Pancreas (tissue), 10 donors: Measurements from ENCODE around the gene SCAMP5. TPM values are rescaled to one million over a fixed set of nuclear protein-coding genes. Genes with fewer than 3 reads are reported as not detected.

ENCODE experiments used
- ATAC-seq, 4 donors: fragments of 200-7000 bp; cut with Tn5 transposase; one replicate each; pipeline versions ENCODE4 v1.8.0 to v1.9.1; 2020; ENCODE audit warnings: mild to moderate bottlenecking in 4 of 4, moderate library complexity in 4 of 4
- DNase-seq, 6 donors: peaks; one replicate each; pipeline ENCODE4 v3.0.0-alpha.2; 2020
- FAIRE-seq: peaks from 2 replicates; lab custom pipeline; 2012; peaks lifted over from hg19 to GRCh38; lab: Jason Lieb, UNC
- H3K27ac ChIP-seq, 4 donors: fragments of 200-600 bp; sonication (generic); 1 replicate in 3 of 4; 2 replicates in 1 of 4; pipeline versions ENCODE4 v1.5.0 to v1.8.0; 2020
- H3K27me3 ChIP-seq, 4 donors: fragments of 200-600 bp; one replicate each; pipeline ENCODE4 v1.8.0; 2021
- H3K36me3 ChIP-seq, 3 donors: fragments of 200-600 bp; sonication (generic) in 1 of 3; one replicate each; pipeline versions ENCODE4 v1.5.0 to v1.8.0; 2020 to 2021
- H3K4me1 ChIP-seq, 3 donors: fragments of 200-600 bp; one replicate each; pipeline ENCODE4 v1.8.0; 2021
- H3K4me3 ChIP-seq, 4 donors: fragments of 200-600 bp; sonication (generic) in 2 of 4; one replicate each; pipeline versions ENCODE4 v1.5.0 to v1.8.0; 2020 to 2021
- H3K9me3 ChIP-seq, 4 donors: fragments of 200-600 bp; one replicate each; pipeline ENCODE4 v1.8.0; 2021
- WGBS, 2 donors: extraction: QIAGEN DNeasy Blood & Tissue Kit; methylation state at CpG; one replicate each; pipeline ENCODE4 v1.1.7; 2013; 5-methylcytosine and 5-hydroxymethylcytosine counted together
- intact Hi-C, 3 donors: fragments of 100-400 bp; cut with DNase I; formaldehyde crosslinking; loops; one replicate each; pipeline versions ENCODE4 v1.11.1 to v1.14.2; 2022
- polyA plus RNA-seq, 2 donors: library from polyadenylated mRNA; stranded (reverse); fragments of 200-250 nt; gene quantifications; one replicate each; pipeline ENCODE4 v1.2.3, GENCODE V29; 2013
- total RNA-seq, 6 donors: library from RNA; stranded (reverse); fragmentation: NEBNext Ultra II Directional in 4 of 6; extraction: Animal tissue kit (Norgen Biotek cat#: 25700) in 4 of 6; gene quantifications; one replicate each; pipeline versions ENCODE4 v1.2.1 to v1.2.4, GENCODE V29; 2021 to 2023
- TF ChIP-seq, protein P1 (sequence below), 4 donors: fragments of 200-600 bp; sonication (generic) in 3 of 4; IDR thresholded peaks; one replicate each; pipeline versions ENCODE4 v1.5.0 to v1.8.0; 2021; ENCODE audit warnings: antibody characterized with exemption in 4 of 4
- donor health status: healthy with polysubstance abuse.
- donor health status: DM: no; HTN: no; CAD: no; lungs with moderate emphysema.
- donor health status: DM: no; HTN: no; CAD: no.
- donor health status: control.
- donor health status: control.
- donor health status: Bipolar disorder and iron deficiency.
- donor health status: DM: yes; HTN: yes; CAD: no.
- donor health status: DM: no; HTN: no; CAD: no.
- donor health status: DM: no; HTN: no; CAD: no.
- donor health status: DM: yes; HTN: yes; CAD: no.

Gene SCAMP5
- total and polyA plus RNA-seq, 8 donors = 24.5 to 59.2 (median 38.8) TPM

DNA sequence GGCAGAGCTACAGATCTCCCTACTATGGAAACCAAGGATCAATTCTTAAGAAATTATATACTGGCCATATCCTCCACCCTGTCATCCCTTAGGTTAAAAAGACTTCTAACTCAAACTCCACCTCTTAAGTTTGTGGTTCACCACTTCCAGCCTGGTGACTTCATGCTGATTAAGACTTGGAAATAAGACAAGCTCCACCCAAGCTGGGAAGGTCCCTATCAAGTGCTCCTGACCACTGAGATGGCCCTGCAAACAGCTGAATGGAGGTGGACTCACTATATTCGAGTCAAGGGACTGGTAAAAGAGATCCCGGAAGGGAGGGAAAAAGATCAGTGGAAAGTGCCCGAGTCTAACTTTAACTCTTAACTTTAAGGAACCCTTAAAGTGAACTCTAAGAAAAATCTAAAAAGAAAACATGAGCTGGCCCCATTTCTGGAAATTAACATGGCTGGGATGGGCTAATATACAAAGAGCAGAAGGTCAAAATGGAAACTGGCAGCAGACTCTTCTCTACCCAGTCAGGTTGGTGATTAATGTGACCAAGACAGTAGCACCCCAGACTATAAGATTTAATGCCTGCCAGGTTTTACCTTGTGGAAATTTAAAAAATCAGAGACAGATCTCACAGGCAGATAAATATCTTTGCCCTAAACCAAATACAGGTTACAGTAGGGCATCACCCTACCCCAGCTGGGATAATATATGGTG, 71.9 kb downstream of the SCAMP5 start:
- H3K4me3 ChIP-seq = no peak overlapping the region
- 83 to 84% methylated on average over 3 of the region's 3 CpGs for WGBS, 2 donors
- H3K27me3 ChIP-seq = no peaks in the 10 kb centered on the region
- intact Hi-C loops = no loop called here
- TF ChIP-seq, protein P1, sequence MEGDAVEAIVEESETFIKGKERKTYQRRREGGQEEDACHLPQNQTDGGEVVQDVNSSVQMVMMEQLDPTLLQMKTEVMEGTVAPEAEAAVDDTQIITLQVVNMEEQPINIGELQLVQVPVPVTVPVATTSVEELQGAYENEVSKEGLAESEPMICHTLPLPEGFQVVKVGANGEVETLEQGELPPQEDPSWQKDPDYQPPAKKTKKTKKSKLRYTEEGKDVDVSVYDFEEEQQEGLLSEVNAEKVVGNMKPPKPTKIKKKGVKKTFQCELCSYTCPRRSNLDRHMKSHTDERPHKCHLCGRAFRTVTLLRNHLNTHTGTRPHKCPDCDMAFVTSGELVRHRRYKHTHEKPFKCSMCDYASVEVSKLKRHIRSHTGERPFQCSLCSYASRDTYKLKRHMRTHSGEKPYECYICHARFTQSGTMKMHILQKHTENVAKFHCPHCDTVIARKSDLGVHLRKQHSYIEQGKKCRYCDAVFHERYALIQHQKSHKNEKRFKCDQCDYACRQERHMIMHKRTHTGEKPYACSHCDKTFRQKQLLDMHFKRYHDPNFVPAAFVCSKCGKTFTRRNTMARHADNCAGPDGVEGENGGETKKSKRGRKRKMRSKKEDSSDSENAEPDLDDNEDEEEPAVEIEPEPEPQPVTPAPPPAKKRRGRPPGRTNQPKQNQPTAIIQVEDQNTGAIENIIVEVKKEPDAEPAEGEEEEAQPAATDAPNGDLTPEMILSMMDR (IDR thresholded peaks at IDR 0.05) = no peak
- no peaks in the 10 kb centered on the region for H3K9me3 ChIP-seq
- peaks cover 0 to 11% (median 0%) of the 10 kb centered on the region in 3 donors for H3K4me1 ChIP-seq
- no peaks in the 10 kb centered on the region for H3K36me3 ChIP-seq
- ATAC-seq = peak in 1 of 4 donors; percentile 8
- FAIRE-seq = no peak
- peak in 1 of 6 donors; percentile 34 for DNase-seq
- H3K27ac ChIP-seq = peak overlapping the region in 1 of 4 donors; percentile 39

- ATAC-seq = no peak
- Histone ChIP-seq H3K27me3 (no peaks in the 10 kb centered on the region), H3K9me3 (no peaks in the 10 kb centered on the region), H3K36me3 (no peaks in the 10 kb centered on the region), H3K4me1 (peaks cover 0 to 11% (median 0%) of the 10 kb centered on the region in 3 donors), H3K27ac (no peak overlapping the region), H3K4me3 (no peak overlapping the region)
- intact Hi-C loops = no loop called here
- no peak for DNase-seq
- FAIRE-seq = no peak
- TF ChIP-seq, protein P1 (IDR thresholded peaks at IDR 0.05) = no peak
Observed at GRCh38 chr15:75068748-75069147, 73.4 kb downstream of the SCAMP5 start.

DNA sequence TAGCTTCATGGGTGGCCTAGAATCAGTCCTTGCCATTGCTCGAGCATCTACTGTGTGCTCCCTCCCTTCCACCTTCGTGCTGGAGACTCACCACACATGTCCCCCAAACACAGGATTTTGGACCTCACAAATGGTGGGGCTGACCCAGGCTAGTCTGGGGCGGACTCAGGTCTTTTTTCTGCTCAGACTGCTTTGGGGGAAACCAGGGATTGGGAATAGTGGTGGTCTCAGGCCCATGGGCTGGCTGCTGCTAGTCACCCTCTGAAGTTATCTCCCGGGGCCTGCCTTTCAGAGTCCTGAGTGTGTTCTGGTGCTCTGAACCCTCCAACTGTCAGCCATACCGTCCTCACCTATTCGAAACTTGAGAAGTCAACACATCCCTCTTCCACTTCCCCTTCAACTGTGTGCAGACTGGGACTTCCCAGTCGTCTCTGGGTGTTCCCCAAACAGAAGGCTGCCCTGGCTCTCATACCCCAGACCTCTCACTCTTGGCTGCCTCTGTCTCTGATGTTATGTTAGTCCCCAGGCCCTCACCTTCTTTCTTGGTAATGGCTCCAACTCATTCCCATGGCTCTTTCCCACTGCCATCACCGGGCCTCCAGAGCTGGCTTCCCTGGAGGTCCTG, 74.0 kb downstream of the SCAMP5 start:
- intact Hi-C loops = no loop called here
- DNase-seq (peak in 1 of 6 donors; percentile 19), ATAC-seq (peak in 2 of 4 donors; percentile 52 to 65), FAIRE-seq (no peak)
- Histone ChIP-seq H3K27me3 (no peaks in the 10 kb centered on the region), H3K27ac (no peak overlapping the region), H3K36me3 (no peaks in the 10 kb centered on the region), H3K4me3 (no peak overlapping the region), H3K4me1 (peaks cover 0 to 11% (median 0%) of the 10 kb centered on the region in 3 donors), H3K9me3 (no peaks in the 10 kb centered on the region)
- TF ChIP-seq, protein P1 (IDR thresholded peaks at IDR 0.05) = no peak
- 82 to 90% methylated on average over 8 of the region's 8 CpGs for WGBS, 2 donors

DNA sequence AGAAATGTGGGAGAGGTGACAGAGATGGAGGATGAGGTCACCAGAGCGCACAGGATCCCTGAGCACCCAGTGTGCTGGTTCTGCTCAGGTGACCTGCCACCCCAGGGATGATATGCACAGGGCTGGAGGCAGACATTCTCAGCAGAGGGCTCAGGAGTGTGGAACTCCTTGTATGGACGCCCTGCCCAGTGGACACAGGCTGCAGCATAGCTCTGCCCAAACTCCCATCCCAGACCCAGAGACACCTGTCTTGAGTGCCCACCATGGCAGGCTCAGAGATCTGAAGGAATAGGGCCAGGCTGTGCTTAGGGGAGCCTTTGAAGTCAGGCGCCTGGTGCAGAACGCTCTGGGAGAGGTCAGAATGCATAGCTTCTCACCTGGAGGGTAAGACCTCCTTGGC, 75.3 kb downstream of the SCAMP5 start:
- FAIRE-seq = no peak
- TF ChIP-seq, protein P1 (IDR thresholded peaks at IDR 0.05) = no peak
- Histone ChIP-seq H3K27me3 (no peaks in the 10 kb centered on the region), H3K4me1 (peaks cover 0 to 2% (median 0%) of the 10 kb centered on the region in 3 donors), H3K9me3 (no peaks in the 10 kb centered on the region), H3K27ac (no peak overlapping the region), H3K36me3 (no peaks in the 10 kb centered on the region), H3K4me3 (no peak overlapping the region)
- ATAC-seq = no peak
- 82 to 84% methylated on average over 4 of the region's 4 CpGs for WGBS, 2 donors
- intact Hi-C loops = no loop called here
- no peak for DNase-seq

Other genes starting within 250 kb of the SCAMP5 start
- under 1 TPM in 1 of 6 donors, not detected in 5; 0.06 TPM for gene CYP1A2, start 246.7 kb upstream of the SCAMP5 start, total RNA-seq
- not detected for gene CYP1A2, start 246.7 kb upstream of the SCAMP5 start, polyA plus RNA-seq
- 10 to 100 TPM in 5 of 6 donors, 1 to 10 TPM in 1; 8.5 to 35.1 (median 14.1) TPM for gene CSK, start 213.5 kb upstream of the SCAMP5 start, total RNA-seq
- gene CSK, start 213.5 kb upstream of the SCAMP5 start, polyA plus RNA-seq = 10 to 100 TPM; 18.1 to 22.3 TPM
- under 1 TPM in 1 of 6 donors, not detected in 5; 0.14 TPM for gene LMAN1L, start 182.7 kb upstream of the SCAMP5 start, total RNA-seq
- not detected for gene LMAN1L, start 182.7 kb upstream of the SCAMP5 start, polyA plus RNA-seq
- gene CPLX3, start 168.9 kb upstream of the SCAMP5 start, total RNA-seq = not detected
- gene CPLX3, start 168.9 kb upstream of the SCAMP5 start, polyA plus RNA-seq = under 1 TPM in 1 of 2 donors, not detected in 1; 0.09 TPM
- gene ULK3, start 152.4 kb upstream of the SCAMP5 start, total RNA-seq = 10 to 100 TPM; 15.0 to 30.8 (median 19.6) TPM
- 10 to 100 TPM; 60.4 to 83.5 TPM for gene ULK3, start 152.4 kb upstream of the SCAMP5 start, polyA plus RNA-seq
- gene SCAMP2, start 122.2 kb upstream of the SCAMP5 start, total RNA-seq = 10 to 100 TPM; 33.3 to 49.0 (median 34.3) TPM
- 10 to 100 TPM; 21.4 to 31.7 TPM for gene SCAMP2, start 122.2 kb upstream of the SCAMP5 start, polyA plus RNA-seq
- gene MPI, start 105.5 kb upstream of the SCAMP5 start, total RNA-seq = 10 to 100 TPM; 14.5 to 23.2 (median 22.3) TPM
- 10 to 100 TPM; 15.9 to 19.1 TPM for gene MPI, start 105.5 kb upstream of the SCAMP5 start, polyA plus RNA-seq
- 10 to 100 TPM; 18.2 to 33.8 (median 21.2) TPM for gene FAM219B, start 88.7 kb upstream of the SCAMP5 start, total RNA-seq
- gene FAM219B, start 88.7 kb upstream of the SCAMP5 start, polyA plus RNA-seq = 10 to 100 TPM; 19.3 to 27.6 TPM
- 100 to 1,000 TPM in 2 of 6 donors, 10 to 100 TPM in 4; 76.4 to 127 (median 80.5) TPM for gene COX5A, start 57.5 kb upstream of the SCAMP5 start, total RNA-seq
- gene COX5A, start 57.5 kb upstream of the SCAMP5 start, polyA plus RNA-seq = 100 to 1,000 TPM; 103 to 107 TPM
- gene RPP25, start 38.8 kb upstream of the SCAMP5 start, total RNA-seq = 1 to 10 TPM; 3.0 to 6.7 (median 4.0) TPM
- gene RPP25, start 38.8 kb upstream of the SCAMP5 start, polyA plus RNA-seq = 1 to 10 TPM; 5.0 to 6.7 TPM
- 10 to 100 TPM in 2 of 6 donors, 1 to 10 TPM in 4; 7.9 to 12.3 (median 9.2) TPM for gene PPCDC, start 28.0 kb downstream of the SCAMP5 start, total RNA-seq
- gene PPCDC, start 28.0 kb downstream of the SCAMP5 start, polyA plus RNA-seq = 10 to 100 TPM; 21.1 to 21.3 TPM
- 10 to 100 TPM in 4 of 6 donors, 1 to 10 TPM in 2; 8.2 to 27.4 (median 16.3) TPM for gene C15orf39, start 206.3 kb downstream of the SCAMP5 start, total RNA-seq
- 10 to 100 TPM in 1 of 2 donors, 1 to 10 TPM in 1; 7.9 to 11.1 TPM for gene C15orf39, start 206.3 kb downstream of the SCAMP5 start, polyA plus RNA-seq